Measurements from ENCODE around the gene AUTS2. TPM values are rescaled to one million over a fixed set of nuclear protein-coding genes. Genes with fewer than 3 reads are reported as not detected.

Gene AUTS2
- total RNA-seq, 1 experiment from 2014 or later = 50.0 TPM

- Mint-ChIP-seq H3K9me3 (no peaks in the 10 kb centered on the region), H3K36me3 (no peaks in the 10 kb centered on the region), H3K4me1 (peaks cover 11% of the 10 kb centered on the region), H3K27ac (no peak overlapping the region), H3K27me3 (ENCODE audit: low read depth) (peaks cover 26% of the 10 kb centered on the region), H3K4me3 (no peak overlapping the region)
- ChIA-PET CTCF (no interaction called here), POLR2A (no interaction called here)
- TF ChIP-seq ZNF671 (CRISPR knock-in tag; IDR thresholded peaks at IDR 0.05) (no peak), ZBTB43 (CRISPR knock-in tag; IDR thresholded peaks at IDR 0.05) (no peak), ARID4B (CRISPR knock-in tag; IDR thresholded peaks at IDR 0.05; ENCODE audit: borderline replicate concordance) (no peak), NFYB (CRISPR knock-in tag; conservative IDR thresholded peaks at IDR 0.05; ENCODE audit: low read depth) (no peak)
- DNase-seq (ENCODE audit: low spot score) (no peak), ATAC-seq (no peak)
Observed at GRCh38 chr7:70034999-70035398, 436.7 kb downstream of the AUTS2 start.

- POLR2A ChIA-PET = no interaction called here
- CTCF ChIA-PET = no interaction called here
- peaks cover 26% of the 10 kb centered on the region for H3K27me3 Mint-ChIP-seq (ENCODE audit: low read depth)
- ATAC-seq = no peak
- H3K36me3 Mint-ChIP-seq = no peaks in the 10 kb centered on the region
- H3K9me3 Mint-ChIP-seq = no peaks in the 10 kb centered on the region
- TF ChIP-seq ZNF138 (CRISPR knock-in tag; conservative IDR thresholded peaks at IDR 0.05) (no peak), ZNF423 (CRISPR knock-in tag; IDR thresholded peaks at IDR 0.05) (no peak), TEAD1 (CRISPR knock-in tag; IDR thresholded peaks at IDR 0.05) (no peak), ZSCAN18 (CRISPR knock-in tag; IDR thresholded peaks at IDR 0.05) (no peak), ESRRA (CRISPR knock-in tag; IDR thresholded peaks at IDR 0.05; ENCODE audit: borderline replicate concordance) (no peak)
- no peak for DNase-seq (ENCODE audit: low spot score)
- no peak overlapping the region for H3K27ac Mint-ChIP-seq
- peaks cover 11% of the 10 kb centered on the region for H3K4me1 Mint-ChIP-seq
- no peak overlapping the region for H3K4me3 Mint-ChIP-seq
Observed at GRCh38 chr7:70035519-70035918, 437.2 kb downstream of the AUTS2 start.

GRCh38 chr7:70035955-70036354 lies 437.7 kb downstream of the AUTS2 start:
- H3K27ac Mint-ChIP-seq = no peak overlapping the region
- H3K9me3 Mint-ChIP-seq = no peaks in the 10 kb centered on the region
- no peak for ATAC-seq
- DNase-seq (ENCODE audit: low spot score) = no peak
- no peak overlapping the region for H3K4me3 Mint-ChIP-seq
- ChIA-PET CTCF (no interaction called here), POLR2A (no interaction called here)
- peaks cover 24% of the 10 kb centered on the region for H3K27me3 Mint-ChIP-seq (ENCODE audit: low read depth)
- no peaks in the 10 kb centered on the region for H3K36me3 Mint-ChIP-seq
- TF ChIP-seq CREM (CRISPR knock-in tag; IDR thresholded peaks at IDR 0.05) (no peak), NFATC4 (CRISPR knock-in tag; IDR thresholded peaks at IDR 0.05) (no peak), MAX (CRISPR knock-in tag; IDR thresholded peaks at IDR 0.05) (no peak), ARID4B (CRISPR knock-in tag; IDR thresholded peaks at IDR 0.05; ENCODE audit: borderline replicate concordance) (no peak), ZNF532 (CRISPR knock-in tag; IDR thresholded peaks at IDR 0.05; ENCODE audit: borderline replicate concordance) (no peak), ZNF396 (CRISPR knock-in tag; IDR thresholded peaks at IDR 0.05; ENCODE audit: borderline replicate concordance) (no peak), NFYB (CRISPR knock-in tag; conservative IDR thresholded peaks at IDR 0.05; ENCODE audit: low read depth) (no peak), KAT7 (CRISPR knock-in tag; IDR thresholded peaks at IDR 0.05; ENCODE audit: borderline replicate concordance) (no peak), GABPB1 (CRISPR knock-in tag; IDR thresholded peaks at IDR 0.05) (no peak)
- peaks cover 11% of the 10 kb centered on the region for H3K4me1 Mint-ChIP-seq
